OCI-LY3 (cell line): ENCODE data around the gene AQP10.

Source experiments
- H2AFZ ChIP-seq: fragments of 200-600, 300-600 bp; shearing (Covaris generic); 2 replicates; pipeline ENCODE4 v1.6.0; 2014; ENCODE audit warnings: antibody characterized with exemption, low read depth, low read length
- H3K27ac ChIP-seq: fragments of 200-600, 300-600 bp; sonication (generic); 2 replicates; pipeline ENCODE4 v1.5.1; 2014; ENCODE audit warnings: mild to moderate bottlenecking, low read length, moderate library complexity, mixed read lengths
- H3K27me3 ChIP-seq: fragments of 200-600, 300-600 bp; sonication (generic); 2 replicates; pipeline ENCODE4 v1.6.1; 2014; ENCODE audit warnings: low read depth, low read length, mixed read lengths
- H3K36me3 ChIP-seq: fragments of 200-600, 300-600 bp; sonication (generic); replicated peaks from 2 replicates; pipeline ENCODE3; 2014; ENCODE audit warnings: low read depth, low read length, mixed read lengths
- H3K4me1 ChIP-seq: fragments of 300-600, 200-600 bp; sonication (generic); 2 replicates; pipeline ENCODE4 v1.6.1; 2014; ENCODE audit warnings: low read length, mixed read lengths
- H3K4me2 ChIP-seq: fragments of 200-600, 300-600 bp; sonication (generic); 2 replicates; pipeline ENCODE4 v1.6.1; 2014; ENCODE audit warnings: low read length, mixed read lengths
- H3K4me3 ChIP-seq: fragments of 300-600, 200-600 bp; sonication (generic); 2 replicates; pipeline ENCODE4 v1.5.1; 2014; ENCODE audit warnings: antibody characterized with exemption, mild to moderate bottlenecking, low read length, moderate library complexity
- H3K79me2 ChIP-seq: fragments of 300-600, 200-600 bp; shearing (Covaris generic); 2 replicates; pipeline ENCODE4 v1.6.1; 2014; ENCODE audit warnings: mild to moderate bottlenecking, low read length, mixed read lengths
- H3K9ac ChIP-seq: fragments of 300-600, 200-600 bp; shearing (Covaris generic); 2 replicates; pipeline ENCODE4 v1.6.0; 2014; ENCODE audit warnings: mild to moderate bottlenecking, low read length, moderate library complexity
- H3K9me3 ChIP-seq: fragments of 200-600, 300-600 bp; shearing (Covaris generic); 2 replicates; pipeline ENCODE4 v1.6.1; 2014; ENCODE audit warnings: low read length, mixed read lengths; ENCODE audit not compliant: insufficient read depth
- H4K20me1 ChIP-seq: fragments of 200-600, 300-600 bp; sonication (generic); 2 replicates; pipeline ENCODE4 v1.6.1; 2016; ENCODE audit warnings: low read length, mixed read lengths; ENCODE audit not compliant: insufficient read depth
- EZH2phosphoT487 ChIP-seq: fragments of 200-600 bp; shearing (Covaris generic); IDR thresholded peaks from 2 replicates; pipeline ENCODE4 v1.6.1; 2018; ENCODE audit warnings: antibody characterized with exemption, mixed run types, low read depth
- TF ChIP-seq, protein P1 (sequence below): fragments of 200-600, 300-600 bp; sonication (generic); IDR thresholded peaks from 2 replicates; pipeline ENCODE4 v1.5.1; 2014; ENCODE audit warnings: antibody characterized with exemption, low read length, low read depth

Gene AQP10

DNA sequence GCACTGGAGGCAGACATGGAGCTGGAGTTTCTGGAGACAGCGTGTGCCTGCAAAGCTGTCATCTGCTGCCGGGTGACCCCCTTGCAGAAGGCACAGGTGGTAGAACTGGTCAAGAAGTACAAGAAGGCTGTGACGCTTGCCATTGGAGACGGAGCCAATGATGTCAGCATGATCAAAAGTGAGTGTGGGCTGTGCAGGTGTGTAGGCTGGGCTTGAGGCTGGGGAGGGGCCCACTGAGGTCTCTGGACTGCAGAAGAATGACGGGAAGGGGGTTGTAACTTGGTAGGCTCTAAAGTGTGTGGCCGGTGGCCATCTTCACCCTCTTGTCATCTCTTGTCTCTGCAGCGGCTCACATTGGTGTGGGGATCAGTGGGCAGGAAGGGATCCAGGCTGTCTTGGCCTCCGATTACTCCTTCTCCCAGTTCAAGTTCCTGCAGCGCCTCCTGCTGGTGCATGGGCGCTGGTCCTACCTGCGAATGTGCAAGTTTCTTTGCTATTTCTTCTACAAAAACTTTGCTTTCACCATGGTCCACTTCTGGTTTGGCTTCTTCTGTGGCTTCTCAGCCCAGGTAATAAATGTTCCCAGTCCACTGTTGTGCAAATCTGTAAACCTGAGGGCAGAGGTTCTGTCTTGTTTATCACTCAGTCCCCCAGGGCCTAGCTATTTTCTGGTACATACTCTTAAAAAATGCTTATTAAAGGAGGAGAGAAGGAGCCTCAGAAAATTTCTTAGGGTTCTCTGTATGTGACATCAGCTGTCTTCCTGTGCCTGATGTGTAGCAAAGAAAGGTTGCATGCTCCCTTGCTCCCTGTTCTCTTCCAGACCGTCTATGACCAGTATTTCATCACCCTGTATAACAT lies 24.3 kb downstream of the AQP10 start:
- H3K27me3 ChIP-seq: no peaks in the 10 kb centered on the region
- H3K4me1 ChIP-seq: no peaks in the 10 kb centered on the region
- no peak overlapping the region for H2AFZ ChIP-seq
- peaks cover 53% of the 10 kb centered on the region for H3K36me3 ChIP-seq
- TF ChIP-seq, protein P1, sequence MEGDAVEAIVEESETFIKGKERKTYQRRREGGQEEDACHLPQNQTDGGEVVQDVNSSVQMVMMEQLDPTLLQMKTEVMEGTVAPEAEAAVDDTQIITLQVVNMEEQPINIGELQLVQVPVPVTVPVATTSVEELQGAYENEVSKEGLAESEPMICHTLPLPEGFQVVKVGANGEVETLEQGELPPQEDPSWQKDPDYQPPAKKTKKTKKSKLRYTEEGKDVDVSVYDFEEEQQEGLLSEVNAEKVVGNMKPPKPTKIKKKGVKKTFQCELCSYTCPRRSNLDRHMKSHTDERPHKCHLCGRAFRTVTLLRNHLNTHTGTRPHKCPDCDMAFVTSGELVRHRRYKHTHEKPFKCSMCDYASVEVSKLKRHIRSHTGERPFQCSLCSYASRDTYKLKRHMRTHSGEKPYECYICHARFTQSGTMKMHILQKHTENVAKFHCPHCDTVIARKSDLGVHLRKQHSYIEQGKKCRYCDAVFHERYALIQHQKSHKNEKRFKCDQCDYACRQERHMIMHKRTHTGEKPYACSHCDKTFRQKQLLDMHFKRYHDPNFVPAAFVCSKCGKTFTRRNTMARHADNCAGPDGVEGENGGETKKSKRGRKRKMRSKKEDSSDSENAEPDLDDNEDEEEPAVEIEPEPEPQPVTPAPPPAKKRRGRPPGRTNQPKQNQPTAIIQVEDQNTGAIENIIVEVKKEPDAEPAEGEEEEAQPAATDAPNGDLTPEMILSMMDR: peak; percentile 96
- no peak for TF ChIP-seq EZH2phosphoT487
- no peak overlapping the region for H3K9ac ChIP-seq
- no peaks in the 10 kb centered on the region for H3K79me2 ChIP-seq
- H4K20me1 ChIP-seq: no peaks in the 10 kb centered on the region
- no peak overlapping the region for H3K4me3 ChIP-seq
- no peak overlapping the region for H3K4me2 ChIP-seq
- no peaks in the 10 kb centered on the region for H3K9me3 ChIP-seq
- H3K27ac ChIP-seq: no peak overlapping the region

GRCh38 chr1:154346276-154346917 lies 25.5 kb downstream of the AQP10 start:
- no peaks in the 10 kb centered on the region for H3K79me2 ChIP-seq
- no peaks in the 10 kb centered on the region for H3K27me3 ChIP-seq
- H3K4me2 ChIP-seq: no peak overlapping the region
- TF ChIP-seq, protein P1: no peak
- no peak for TF ChIP-seq EZH2phosphoT487
- H3K9ac ChIP-seq: no peak overlapping the region
- no peak overlapping the region for H3K27ac ChIP-seq
- H3K4me3 ChIP-seq: no peak overlapping the region
- no peak overlapping the region for H2AFZ ChIP-seq
- peaks cover 42% of the 10 kb centered on the region for H3K36me3 ChIP-seq
- no peaks in the 10 kb centered on the region for H3K4me1 ChIP-seq
- no peaks in the 10 kb centered on the region for H3K9me3 ChIP-seq
- no peaks in the 10 kb centered on the region for H4K20me1 ChIP-seq

GRCh38 chr1:154347961-154348360 lies 27.1 kb downstream of the AQP10 start:
- no peak overlapping the region for H3K4me2 ChIP-seq
- H3K36me3 ChIP-seq: peaks cover 38% of the 10 kb centered on the region
- H2AFZ ChIP-seq: no peak overlapping the region
- TF ChIP-seq EZH2phosphoT487: no peak
- no peak overlapping the region for H3K27ac ChIP-seq
- H4K20me1 ChIP-seq: no peaks in the 10 kb centered on the region
- no peak overlapping the region for H3K9ac ChIP-seq
- H3K79me2 ChIP-seq: no peaks in the 10 kb centered on the region
- no peaks in the 10 kb centered on the region for H3K9me3 ChIP-seq
- no peak overlapping the region for H3K4me3 ChIP-seq
- H3K27me3 ChIP-seq: no peaks in the 10 kb centered on the region
- peaks cover 10% of the 10 kb centered on the region for H3K4me1 ChIP-seq

- no peaks in the 10 kb centered on the region for H3K9me3 ChIP-seq
- no peak for TF ChIP-seq EZH2phosphoT487
- TF ChIP-seq, protein P1: peak; percentile 35
Measured at GRCh38 chr1:154348429-154349076, 27.7 kb downstream of the AQP10 start.

More at GRCh38 chr1:154348429-154349076, 27.7 kb downstream of the AQP10 start:
- Histone ChIP-seq H3K4me2 (no peak overlapping the region), H3K4me1 (peaks cover 16% of the 10 kb centered on the region), H3K9ac (no peak overlapping the region), H3K27me3 (no peaks in the 10 kb centered on the region), H3K36me3 (peaks cover 33% of the 10 kb centered on the region), H3K79me2 (no peaks in the 10 kb centered on the region), H3K27ac (no peak overlapping the region), H3K4me3 (no peak overlapping the region), H4K20me1 (no peaks in the 10 kb centered on the region), H2AFZ (no peak overlapping the region)
